ENCODE data around the gene PTPRH. TPM values are rescaled to one million over a fixed set of nuclear protein-coding genes. Genes with fewer than 3 reads are reported as not detected.
"Not testable (repeated sequence)": the region's sequence is repeated elsewhere in the genome, so short reads cannot be mapped to it uniquely, and the experiment has no call there.

The PTPRH gene
- total RNA-seq, 1 donor from 2014 or later: 1.2 TPM

GRCh38 chr19:55174425-55175116 lies 34.7 kb downstream of the PTPRH start:
- Mint-ChIP-seq H3K4me3 (peak overlapping the region; percentile 70), H3K36me3 (ENCODE audit: low read depth) (peaks cover 3% of the 10 kb centered on the region), H3K27me3 (ENCODE audit: low read depth) (peaks cover 95% of the 10 kb centered on the region), H3K9me3 (no peaks in the 10 kb centered on the region), H3K27ac (ENCODE audit: unreplicated experiment) (no peak overlapping the region), H3K4me1 (peaks cover 17% of the 10 kb centered on the region)
- no peak for DNase-seq (ENCODE audit: low read depth, low spot score)
- no peak for TF ChIP-seq CTCF (conservative IDR thresholded peaks at IDR 0.05)

- peak; percentile 52 for DNase-seq (ENCODE audit: low read depth, low spot score)
- peaks cover 97% of the 10 kb centered on the region for H3K27me3 Mint-ChIP-seq (ENCODE audit: low read depth)
- H3K27ac Mint-ChIP-seq (ENCODE audit: unreplicated experiment): no peak overlapping the region
- peaks cover 3% of the 10 kb centered on the region for H3K36me3 Mint-ChIP-seq (ENCODE audit: low read depth)
- no peak for TF ChIP-seq CTCF (conservative IDR thresholded peaks at IDR 0.05)
- H3K4me1 Mint-ChIP-seq: peaks cover 11% of the 10 kb centered on the region
- H3K4me3 Mint-ChIP-seq: peak overlapping the region; percentile 70
- H3K9me3 Mint-ChIP-seq: no peaks in the 10 kb centered on the region
Observed at GRCh38 chr19:55173714-55174409, 35.4 kb downstream of the PTPRH start.

GRCh38 chr19:55173186-55173713 lies 36.1 kb downstream of the PTPRH start:
- TF ChIP-seq CTCF (conservative IDR thresholded peaks at IDR 0.05): no peak
- Mint-ChIP-seq H3K4me3 (peak overlapping the region; percentile 70), H3K27ac (ENCODE audit: unreplicated experiment) (no peak overlapping the region), H3K36me3 (ENCODE audit: low read depth) (peaks cover 3% of the 10 kb centered on the region), H3K27me3 (ENCODE audit: low read depth) (peaks cover 97% of the 10 kb centered on the region), H3K9me3 (no peaks in the 10 kb centered on the region), H3K4me1 (peaks cover 5% of the 10 kb centered on the region)
- DNase-seq (ENCODE audit: low read depth, low spot score): no peak

- Mint-ChIP-seq H3K27me3 (ENCODE audit: low read depth) (peaks cover 94% of the 10 kb centered on the region), H3K9me3 (no peaks in the 10 kb centered on the region), H3K27ac (ENCODE audit: unreplicated experiment) (no peak overlapping the region), H3K4me3 (peak overlapping the region; percentile 69), H3K4me1 (peaks cover 5% of the 10 kb centered on the region), H3K36me3 (ENCODE audit: low read depth) (peaks cover 3% of the 10 kb centered on the region)
- no peak for DNase-seq (ENCODE audit: low read depth, low spot score)
- TF ChIP-seq CTCF (conservative IDR thresholded peaks at IDR 0.05): no peak
Observed at GRCh38 chr19:55172741-55173140, 36.6 kb downstream of the PTPRH start.

- H3K4me3 Mint-ChIP-seq: peak overlapping the region; percentile 69
- peaks cover 92% of the 10 kb centered on the region for H3K27me3 Mint-ChIP-seq (ENCODE audit: low read depth)
- not testable (repeated sequence) for DNase-seq (ENCODE audit: low read depth, low spot score); H3K4me1 Mint-ChIP-seq; H3K27ac Mint-ChIP-seq (ENCODE audit: unreplicated experiment); H3K9me3 Mint-ChIP-seq; H3K36me3 Mint-ChIP-seq (ENCODE audit: low read depth)
Observed at GRCh38 chr19:55172318-55172717, 37.0 kb downstream of the PTPRH start.

- no peak overlapping the region for H3K27ac Mint-ChIP-seq (ENCODE audit: unreplicated experiment)
Observed at GRCh38 chr19:55171440-55171839, 37.9 kb downstream of the PTPRH start.

More at GRCh38 chr19:55171440-55171839, 37.9 kb downstream of the PTPRH start:
- H3K9me3 Mint-ChIP-seq: no peaks in the 10 kb centered on the region
- DNase-seq (ENCODE audit: low read depth, low spot score): no peak
- no peak for TF ChIP-seq CTCF (conservative IDR thresholded peaks at IDR 0.05)
- peaks cover 3% of the 10 kb centered on the region for H3K36me3 Mint-ChIP-seq (ENCODE audit: low read depth)
- peaks cover 13% of the 10 kb centered on the region for H3K4me1 Mint-ChIP-seq
- peaks cover 91% of the 10 kb centered on the region for H3K27me3 Mint-ChIP-seq (ENCODE audit: low read depth)
- no peak overlapping the region for H3K4me3 Mint-ChIP-seq
